ENCODE measurements around the gene ZNF282. TPM values are rescaled to one million over a fixed set of nuclear protein-coding genes. Genes with fewer than 3 reads are reported as not detected.
A peak's percentile ranks its signal among the peaks of the same experiment; 100 is the strongest.

ZNF282 gene
- total RNA-seq, 1 donor from 2014 or later: 40.0 TPM

DNA sequence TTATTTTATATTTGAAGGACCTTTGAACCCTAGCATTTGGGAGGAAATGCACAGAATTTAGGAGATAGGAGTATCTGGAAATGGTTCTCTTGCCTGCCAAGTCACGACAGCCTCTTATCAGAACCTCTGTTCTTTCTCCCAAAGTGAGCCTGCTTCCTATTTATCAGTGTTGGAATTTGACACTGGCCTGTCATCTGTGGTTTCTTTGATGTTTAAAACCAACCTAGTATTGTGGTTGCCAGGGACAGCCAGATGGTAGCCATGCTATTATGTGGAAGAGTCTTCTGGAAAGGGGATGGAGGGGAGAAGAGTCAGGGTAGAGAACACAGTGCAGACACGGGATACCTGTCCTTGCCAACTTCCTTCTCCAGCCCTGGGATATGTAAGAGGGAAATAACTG lies 21.1 kb downstream of the ZNF282 start:
- Mint-ChIP-seq H3K36me3 (ENCODE audit: low read depth, unreplicated experiment) (peaks cover 55% of the 10 kb centered on the region), H3K4me1 (ENCODE audit: unreplicated experiment) (peaks cover 45% of the 10 kb centered on the region), H3K27me3 (ENCODE audit: unreplicated experiment) (peaks cover 26% of the 10 kb centered on the region), H3K9me3 (ENCODE audit: unreplicated experiment) (no peaks in the 10 kb centered on the region), H3K4me3 (ENCODE audit: unreplicated experiment) (no peak overlapping the region), H3K27ac (ENCODE audit: unreplicated experiment) (peak overlapping the region; percentile 94)
- no peak for DNase-seq (ENCODE audit: low spot score)
- TF ChIP-seq, protein P1, sequence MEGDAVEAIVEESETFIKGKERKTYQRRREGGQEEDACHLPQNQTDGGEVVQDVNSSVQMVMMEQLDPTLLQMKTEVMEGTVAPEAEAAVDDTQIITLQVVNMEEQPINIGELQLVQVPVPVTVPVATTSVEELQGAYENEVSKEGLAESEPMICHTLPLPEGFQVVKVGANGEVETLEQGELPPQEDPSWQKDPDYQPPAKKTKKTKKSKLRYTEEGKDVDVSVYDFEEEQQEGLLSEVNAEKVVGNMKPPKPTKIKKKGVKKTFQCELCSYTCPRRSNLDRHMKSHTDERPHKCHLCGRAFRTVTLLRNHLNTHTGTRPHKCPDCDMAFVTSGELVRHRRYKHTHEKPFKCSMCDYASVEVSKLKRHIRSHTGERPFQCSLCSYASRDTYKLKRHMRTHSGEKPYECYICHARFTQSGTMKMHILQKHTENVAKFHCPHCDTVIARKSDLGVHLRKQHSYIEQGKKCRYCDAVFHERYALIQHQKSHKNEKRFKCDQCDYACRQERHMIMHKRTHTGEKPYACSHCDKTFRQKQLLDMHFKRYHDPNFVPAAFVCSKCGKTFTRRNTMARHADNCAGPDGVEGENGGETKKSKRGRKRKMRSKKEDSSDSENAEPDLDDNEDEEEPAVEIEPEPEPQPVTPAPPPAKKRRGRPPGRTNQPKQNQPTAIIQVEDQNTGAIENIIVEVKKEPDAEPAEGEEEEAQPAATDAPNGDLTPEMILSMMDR (IDR thresholded peaks at IDR 0.05; ENCODE audit: unreplicated experiment): no peak

DNA sequence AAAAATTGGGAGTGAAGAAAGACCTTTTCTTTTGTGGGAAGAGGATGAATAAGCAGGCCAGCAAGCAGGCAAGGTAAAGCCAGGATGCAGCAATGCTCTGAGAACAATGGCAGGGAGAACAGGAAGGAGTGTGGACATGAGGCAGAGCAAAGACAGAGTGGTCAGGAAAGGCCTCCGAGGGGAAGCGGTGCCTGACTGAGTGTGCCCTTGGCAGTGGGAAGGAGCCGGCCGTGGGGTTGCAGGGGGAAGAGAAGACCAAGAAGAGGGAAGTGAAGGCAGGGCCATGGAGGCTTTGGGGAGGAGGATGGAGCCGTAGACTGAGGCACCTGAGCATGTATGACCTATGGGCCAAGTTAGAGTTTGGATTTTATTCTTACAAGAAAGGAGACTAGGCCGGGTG lies 22.2 kb downstream of the ZNF282 start:
- Mint-ChIP-seq H3K9me3 (ENCODE audit: unreplicated experiment) (no peaks in the 10 kb centered on the region), H3K27ac (ENCODE audit: unreplicated experiment) (peak overlapping the region; percentile 94), H3K27me3 (ENCODE audit: unreplicated experiment) (peaks cover 28% of the 10 kb centered on the region), H3K4me3 (ENCODE audit: unreplicated experiment) (peak overlapping the region; percentile 85), H3K36me3 (ENCODE audit: low read depth, unreplicated experiment) (peaks cover 55% of the 10 kb centered on the region), H3K4me1 (ENCODE audit: unreplicated experiment) (peaks cover 45% of the 10 kb centered on the region)
- TF ChIP-seq, protein P1 (IDR thresholded peaks at IDR 0.05; ENCODE audit: unreplicated experiment): no peak
- DNase-seq (ENCODE audit: low spot score): peak; percentile 12

DNA sequence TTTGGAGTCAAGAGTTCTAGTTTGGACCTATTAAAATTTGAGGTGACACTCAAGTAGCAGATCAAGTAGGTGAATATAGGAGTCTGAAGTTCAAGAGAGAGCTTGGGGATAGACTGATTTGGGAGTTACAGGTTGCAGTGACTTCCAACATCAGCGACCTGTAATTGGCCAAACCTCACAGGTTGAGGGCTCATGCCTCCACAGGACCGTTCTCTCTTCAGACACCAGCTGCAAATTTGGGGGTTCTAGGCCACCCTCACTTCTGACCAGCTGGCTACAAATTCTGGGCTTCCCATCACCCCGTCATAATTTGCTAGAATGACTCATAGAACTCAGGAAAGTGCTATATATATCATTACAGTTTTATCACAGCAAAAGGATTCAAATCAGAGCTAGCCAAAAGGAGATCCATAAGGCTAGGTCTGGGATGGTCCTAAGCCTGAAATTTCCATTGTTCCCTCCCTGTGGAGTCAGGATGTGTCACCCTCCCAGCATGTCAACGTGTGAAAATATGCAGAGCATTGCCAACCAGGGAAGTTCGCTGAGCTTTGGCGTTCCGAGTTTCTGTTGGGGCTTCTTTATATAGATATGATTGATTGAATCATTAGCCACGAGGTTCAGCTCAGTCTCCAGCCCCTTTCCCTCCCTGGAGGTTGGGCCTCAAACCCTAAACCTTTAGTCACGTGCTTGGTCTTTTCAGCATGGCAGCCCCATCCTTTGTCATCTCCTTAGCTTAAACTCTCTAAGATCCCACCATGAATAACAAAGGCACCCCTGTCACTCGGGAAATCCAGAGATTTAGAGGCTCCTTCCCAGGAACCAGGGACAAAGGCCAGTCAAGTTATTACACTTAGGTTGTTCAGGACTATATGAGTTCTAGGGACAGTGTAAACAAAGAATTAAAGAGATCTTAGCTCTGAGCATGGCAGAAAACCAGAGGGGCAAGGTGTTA lies 23.4 kb downstream of the ZNF282 start:
- TF ChIP-seq, protein P1 (IDR thresholded peaks at IDR 0.05; ENCODE audit: unreplicated experiment): no peak
- peak overlapping the region; percentile 94 for H3K27ac Mint-ChIP-seq (ENCODE audit: unreplicated experiment)
- H3K4me1 Mint-ChIP-seq (ENCODE audit: unreplicated experiment): peaks cover 45% of the 10 kb centered on the region
- no peaks in the 10 kb centered on the region for H3K9me3 Mint-ChIP-seq (ENCODE audit: unreplicated experiment)
- no peak for DNase-seq (ENCODE audit: low spot score)
- H3K36me3 Mint-ChIP-seq (ENCODE audit: low read depth, unreplicated experiment): peaks cover 46% of the 10 kb centered on the region
- peak overlapping the region; percentile 85 for H3K4me3 Mint-ChIP-seq (ENCODE audit: unreplicated experiment)
- H3K27me3 Mint-ChIP-seq (ENCODE audit: unreplicated experiment): peaks cover 31% of the 10 kb centered on the region

DNA sequence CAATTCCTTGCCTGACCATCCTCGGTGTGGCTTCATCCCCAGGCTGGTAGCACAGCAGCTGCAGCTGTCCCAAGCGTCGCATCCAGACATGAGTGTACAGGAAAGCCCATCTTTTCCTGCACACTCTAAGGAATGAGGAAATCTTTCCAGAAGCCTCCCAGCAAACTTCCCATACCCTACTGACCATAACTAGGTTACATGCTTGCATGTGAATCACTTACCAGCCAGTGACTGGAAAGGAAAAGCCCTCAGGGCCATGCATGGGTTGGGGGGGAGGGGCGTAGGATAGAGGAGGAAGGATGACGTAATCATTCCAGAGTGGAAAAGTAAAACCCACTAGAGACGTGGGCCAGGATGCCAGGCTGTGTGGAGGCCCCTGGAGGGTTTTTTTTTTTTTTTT lies 25.2 kb downstream of the ZNF282 start:
- TF ChIP-seq, protein P1 (IDR thresholded peaks at IDR 0.05; ENCODE audit: unreplicated experiment): no peak
- H3K4me1 Mint-ChIP-seq (ENCODE audit: unreplicated experiment): peaks cover 45% of the 10 kb centered on the region
- DNase-seq (ENCODE audit: low spot score): no peak
- H3K36me3 Mint-ChIP-seq (ENCODE audit: low read depth, unreplicated experiment): peaks cover 40% of the 10 kb centered on the region
- H3K27me3 Mint-ChIP-seq (ENCODE audit: unreplicated experiment): peaks cover 32% of the 10 kb centered on the region
- no peak overlapping the region for H3K27ac Mint-ChIP-seq (ENCODE audit: unreplicated experiment)
- no peaks in the 10 kb centered on the region for H3K9me3 Mint-ChIP-seq (ENCODE audit: unreplicated experiment)
- H3K4me3 Mint-ChIP-seq (ENCODE audit: unreplicated experiment): no peak overlapping the region

DNA sequence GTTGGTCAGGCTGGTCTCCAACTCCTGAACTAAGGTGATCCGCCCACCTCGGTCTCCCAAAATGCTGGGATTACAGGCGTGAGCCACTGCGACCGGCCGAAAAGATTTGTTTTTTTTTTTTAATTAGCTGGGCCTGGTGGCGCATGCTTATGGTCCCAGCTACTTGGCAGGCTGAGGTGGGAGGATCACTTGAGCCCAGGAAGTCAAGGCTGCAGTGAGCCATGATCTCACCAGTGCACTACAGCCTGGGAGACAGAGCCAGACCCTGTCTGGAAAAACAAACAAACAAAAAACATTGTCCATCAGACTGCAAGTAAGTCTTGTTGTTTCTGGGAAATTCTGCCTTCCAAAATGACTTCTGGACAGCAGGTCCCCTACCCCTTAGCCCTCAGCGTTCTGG lies 27.8 kb downstream of the ZNF282 start:
- H3K27ac Mint-ChIP-seq (ENCODE audit: unreplicated experiment): no peak overlapping the region
- no peak for DNase-seq (ENCODE audit: low spot score)
- H3K27me3 Mint-ChIP-seq (ENCODE audit: unreplicated experiment): peaks cover 23% of the 10 kb centered on the region
- TF ChIP-seq, protein P1 (IDR thresholded peaks at IDR 0.05; ENCODE audit: unreplicated experiment): no peak
- H3K4me3 Mint-ChIP-seq (ENCODE audit: unreplicated experiment): no peak overlapping the region
- peaks cover 35% of the 10 kb centered on the region for H3K36me3 Mint-ChIP-seq (ENCODE audit: low read depth, unreplicated experiment)
- H3K9me3 Mint-ChIP-seq (ENCODE audit: unreplicated experiment): no peaks in the 10 kb centered on the region
- peaks cover 21% of the 10 kb centered on the region for H3K4me1 Mint-ChIP-seq (ENCODE audit: unreplicated experiment)

Data from endothelial cell (in vitro differentiated cells).